ENCODE data around the gene ARPIN.

DNA sequence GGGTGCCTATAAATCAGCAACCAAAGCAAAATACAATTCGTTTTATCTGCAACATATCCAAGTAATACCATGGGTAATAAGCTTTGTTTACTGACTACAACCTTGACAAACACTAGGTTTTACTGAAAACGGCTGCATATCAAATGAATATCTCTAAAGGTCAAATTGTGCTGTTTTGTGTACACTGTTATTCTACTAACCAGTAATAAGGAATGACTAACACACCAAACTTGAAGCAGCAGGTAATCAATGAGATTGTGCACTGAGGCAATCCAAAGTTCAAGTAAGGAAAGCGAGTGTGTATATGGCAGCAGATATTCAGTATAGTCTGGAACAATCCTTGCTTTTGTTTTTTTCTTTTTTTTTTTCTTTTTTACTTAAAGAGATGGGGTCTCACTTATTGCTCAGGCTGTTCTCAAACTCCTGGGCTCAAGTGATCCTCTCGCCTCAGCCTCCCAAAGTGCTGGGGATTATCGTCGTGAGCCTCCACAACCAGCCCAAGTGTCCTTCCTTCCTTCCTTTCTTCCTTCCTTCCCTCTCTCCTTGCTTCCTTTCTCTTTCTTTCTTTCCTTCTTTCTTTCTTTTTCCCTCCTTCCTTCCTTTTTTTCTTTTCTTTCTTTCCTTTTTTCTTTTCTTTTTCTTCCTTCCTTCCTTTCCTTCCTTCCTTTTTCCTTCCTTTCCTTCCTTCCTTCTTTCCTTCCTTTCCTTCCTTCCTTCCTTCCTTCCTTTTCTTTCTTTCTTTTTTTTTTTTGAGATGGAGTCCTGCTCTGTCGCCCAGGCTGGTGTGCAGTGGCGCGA, 53.9 kb downstream of the ARPIN start:
- TF ChIP-seq, protein P1, sequence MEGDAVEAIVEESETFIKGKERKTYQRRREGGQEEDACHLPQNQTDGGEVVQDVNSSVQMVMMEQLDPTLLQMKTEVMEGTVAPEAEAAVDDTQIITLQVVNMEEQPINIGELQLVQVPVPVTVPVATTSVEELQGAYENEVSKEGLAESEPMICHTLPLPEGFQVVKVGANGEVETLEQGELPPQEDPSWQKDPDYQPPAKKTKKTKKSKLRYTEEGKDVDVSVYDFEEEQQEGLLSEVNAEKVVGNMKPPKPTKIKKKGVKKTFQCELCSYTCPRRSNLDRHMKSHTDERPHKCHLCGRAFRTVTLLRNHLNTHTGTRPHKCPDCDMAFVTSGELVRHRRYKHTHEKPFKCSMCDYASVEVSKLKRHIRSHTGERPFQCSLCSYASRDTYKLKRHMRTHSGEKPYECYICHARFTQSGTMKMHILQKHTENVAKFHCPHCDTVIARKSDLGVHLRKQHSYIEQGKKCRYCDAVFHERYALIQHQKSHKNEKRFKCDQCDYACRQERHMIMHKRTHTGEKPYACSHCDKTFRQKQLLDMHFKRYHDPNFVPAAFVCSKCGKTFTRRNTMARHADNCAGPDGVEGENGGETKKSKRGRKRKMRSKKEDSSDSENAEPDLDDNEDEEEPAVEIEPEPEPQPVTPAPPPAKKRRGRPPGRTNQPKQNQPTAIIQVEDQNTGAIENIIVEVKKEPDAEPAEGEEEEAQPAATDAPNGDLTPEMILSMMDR (IDR thresholded peaks at IDR 0.05; ENCODE audit: low read depth, low read length): no peak
- no peak for TF ChIP-seq MYC (IDR thresholded peaks at IDR 0.05; ENCODE audit: low read depth, low read length)
- no peak for TF ChIP-seq POLR2A (IDR thresholded peaks at IDR 0.05; ENCODE audit: extremely low read depth, insufficient read length)
- TF ChIP-seq, protein P2, sequence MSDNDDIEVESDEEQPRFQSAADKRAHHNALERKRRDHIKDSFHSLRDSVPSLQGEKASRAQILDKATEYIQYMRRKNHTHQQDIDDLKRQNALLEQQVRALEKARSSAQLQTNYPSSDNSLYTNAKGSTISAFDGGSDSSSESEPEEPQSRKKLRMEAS (IDR thresholded peaks at IDR 0.05; ENCODE audit: low read depth, low read length): no peak

Measured in NB4 (cell line).